ENCODE results near the gene PAK1.

PAK1 gene

DNA sequence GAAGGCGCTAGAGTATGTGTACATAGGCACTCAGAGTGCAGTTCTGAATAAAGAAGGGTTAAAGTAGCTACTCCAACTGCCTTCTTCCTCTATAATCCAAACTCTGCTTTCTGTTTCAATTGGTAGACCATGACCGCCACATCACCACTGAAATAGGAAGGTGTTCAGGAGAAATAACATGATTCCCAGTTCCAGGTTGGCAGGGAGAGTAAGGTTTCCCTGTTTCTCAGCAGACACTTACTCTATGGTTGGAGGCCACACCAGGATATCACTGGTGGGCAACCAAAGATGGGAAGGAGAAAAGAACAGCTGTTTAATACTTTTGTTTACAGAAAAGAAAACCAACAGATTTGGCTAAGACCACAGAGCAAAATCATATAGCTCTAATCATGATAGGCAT lies 37.9 kb downstream of the PAK1 start:
- DNase-seq: no peak

DNA sequence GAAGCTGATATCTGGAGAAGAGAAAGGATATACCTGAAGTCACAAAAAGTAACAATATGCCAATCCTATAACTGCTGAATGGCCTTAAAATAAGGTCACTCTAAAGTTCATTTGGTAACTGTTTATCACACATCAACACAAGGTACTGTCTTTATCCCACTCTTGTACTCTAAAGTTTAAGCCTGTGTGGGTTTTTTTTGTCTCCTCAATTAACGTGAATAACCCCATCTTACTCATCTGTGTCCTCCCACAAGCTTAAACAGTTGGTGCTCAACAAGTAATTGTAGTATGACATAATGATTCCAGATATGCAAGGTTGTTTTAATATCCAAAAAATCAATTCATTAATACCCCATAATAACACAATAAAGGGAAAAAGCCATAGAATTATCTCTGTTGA lies 42.1 kb downstream of the PAK1 start:
- no peak for DNase-seq

- no peak for DNase-seq
These were observed 45.3 kb downstream of the PAK1 start for GRCh38 chr11:77428598-77428997.

DNA sequence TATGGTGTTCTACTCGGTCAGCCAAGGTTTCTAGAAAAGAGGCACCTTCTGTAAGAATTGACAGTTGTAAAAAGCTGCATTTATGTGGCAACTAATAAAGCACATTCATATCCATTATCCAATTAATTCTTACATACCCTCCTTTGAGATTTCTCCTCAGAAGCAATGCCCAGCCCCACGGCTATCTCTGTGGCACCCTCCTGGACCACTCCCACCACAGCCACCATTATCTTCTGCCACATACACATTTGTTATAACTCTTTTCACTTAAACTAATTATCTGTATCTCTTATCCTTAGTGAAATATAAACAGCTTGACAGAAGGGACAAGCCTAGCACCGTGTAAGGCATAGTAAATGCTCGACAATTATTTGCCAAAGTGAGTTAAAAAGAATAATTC lies 48.5 kb downstream of the PAK1 start:
- DNase-seq: no peak

GRCh38 chr11:77424644-77425043 lies 49.2 kb downstream of the PAK1 start:
- DNase-seq: no peak

DNA sequence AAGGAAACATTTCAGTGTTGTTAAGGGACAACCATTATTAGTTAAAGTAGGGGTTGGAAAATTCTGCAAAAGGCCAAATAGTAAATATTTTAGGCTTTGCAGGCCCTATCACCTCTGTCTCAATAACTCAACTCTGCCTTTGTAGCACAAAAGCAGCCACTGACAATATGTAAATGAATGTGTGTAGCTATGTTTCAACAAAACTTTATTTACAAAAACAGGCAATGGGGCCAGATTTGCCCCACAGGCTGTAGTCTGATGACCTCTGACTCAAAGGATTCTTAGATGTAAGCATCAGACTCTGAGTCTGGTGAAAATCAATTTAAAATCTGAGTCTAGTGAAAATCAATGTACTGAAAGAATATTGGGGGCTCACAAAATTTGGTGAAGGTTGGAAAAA lies 50.3 kb downstream of the PAK1 start:
- DNase-seq: no peak

DNA sequence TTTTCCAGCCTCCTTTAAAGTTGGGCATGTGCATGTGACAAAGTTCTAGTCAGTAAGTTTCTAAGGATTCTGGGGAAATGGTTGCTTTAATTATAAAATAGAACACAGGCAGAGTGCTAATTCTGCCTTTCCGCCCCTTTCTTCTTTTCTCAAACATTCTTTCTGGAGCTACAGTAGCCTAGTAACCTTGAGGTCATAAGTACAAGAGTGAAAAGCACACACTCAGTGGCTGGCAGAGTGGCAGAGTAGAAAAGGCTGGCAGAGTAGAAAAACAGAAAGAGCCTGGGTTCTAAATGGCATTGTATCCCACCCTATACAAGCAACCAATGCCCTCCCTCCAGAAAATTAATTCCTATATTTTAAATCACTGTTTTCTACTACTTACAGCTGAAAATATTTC lies 51.2 kb downstream of the PAK1 start:
- DNase-seq: no peak

DNA sequence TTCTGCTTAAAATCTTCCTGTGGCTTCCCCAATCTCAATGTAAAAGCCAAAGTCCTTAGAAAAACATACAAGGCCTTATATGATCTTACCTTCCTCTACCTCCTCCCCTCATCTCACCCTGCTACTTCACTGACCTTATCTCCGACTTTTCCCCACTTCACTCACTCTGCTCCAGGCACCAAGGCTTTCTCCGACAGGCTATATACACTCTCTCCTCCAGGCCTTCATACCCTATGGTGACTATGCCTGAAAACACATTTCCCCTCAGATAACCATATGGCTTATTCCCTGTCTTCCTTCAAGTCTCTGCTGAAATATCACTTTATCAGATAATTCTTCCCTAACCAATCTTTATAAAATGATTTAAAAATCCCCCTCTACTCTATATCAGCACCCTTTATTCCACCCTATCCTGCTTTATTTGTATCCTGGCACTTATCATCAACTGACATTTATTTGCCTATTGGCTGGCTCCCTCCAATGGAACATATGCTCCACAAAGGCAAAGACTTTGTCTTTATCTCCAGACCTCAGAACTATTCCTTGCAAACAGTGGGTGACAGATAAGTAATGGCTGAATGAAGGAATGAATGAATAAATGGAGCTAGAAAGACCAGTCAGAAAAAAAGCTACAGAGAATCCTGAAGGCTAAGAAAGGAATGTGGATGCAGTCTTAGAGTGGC lies 52.7 kb downstream of the PAK1 start:
- no peak for DNase-seq

DNA sequence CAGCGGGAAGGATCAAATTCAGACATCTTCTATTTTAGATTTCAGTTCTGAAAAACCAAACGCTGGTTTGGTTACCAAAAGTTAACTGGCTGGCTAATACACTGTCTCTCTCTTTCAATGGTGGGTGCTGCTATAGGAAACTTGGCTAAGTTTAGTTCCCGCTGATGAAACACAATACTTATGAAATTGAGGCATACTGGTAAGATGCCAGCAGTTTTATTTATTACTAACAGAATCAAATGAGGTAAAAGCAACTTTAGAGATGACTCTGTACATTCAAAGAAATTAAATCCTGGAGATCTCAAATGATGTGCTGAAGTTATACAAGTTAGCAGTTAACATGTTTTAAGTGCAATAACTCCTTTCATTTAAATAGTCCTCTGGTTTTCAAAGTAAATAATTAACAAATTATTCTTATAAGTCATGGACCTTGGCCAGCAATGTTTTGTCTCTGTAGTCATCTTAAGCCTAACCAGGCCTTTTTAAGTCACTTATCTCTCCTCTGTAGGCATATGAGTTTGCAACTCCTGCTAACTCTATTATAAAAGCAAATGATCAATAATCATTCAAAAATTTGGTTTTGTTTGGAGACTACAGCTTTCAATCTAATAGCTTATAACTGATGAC lies 54.8 kb downstream of the PAK1 start:
- no peak for DNase-seq

GRCh38 chr11:77418155-77418970 lies 55.5 kb downstream of the PAK1 start:
- DNase-seq: no peak

DNA sequence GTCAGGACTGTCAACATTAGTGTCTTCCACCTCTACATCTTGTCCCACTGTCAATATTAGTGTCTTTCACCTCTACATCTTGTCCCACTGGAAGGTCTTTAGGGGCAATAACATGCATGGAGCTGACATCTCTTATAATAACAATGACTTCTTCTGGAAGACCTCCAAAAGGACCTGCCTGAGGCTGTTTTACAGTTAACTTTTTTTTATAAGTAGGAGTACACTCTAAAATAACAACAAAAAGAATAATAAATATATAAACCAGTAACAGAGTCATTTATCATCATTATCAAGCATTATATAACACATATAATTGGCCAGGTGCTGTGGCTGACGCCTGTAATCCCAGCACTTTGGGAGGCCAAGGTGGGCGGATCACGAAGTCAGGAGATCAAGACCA lies 57.5 kb downstream of the PAK1 start:
- no peak for DNase-seq

- DNase-seq: no peak
These were observed 59.9 kb downstream of the PAK1 start for GRCh38 chr11:77413850-77414460.

GRCh38 chr11:77412814-77413213 lies 61.1 kb downstream of the PAK1 start:
- no peak for DNase-seq

DNA sequence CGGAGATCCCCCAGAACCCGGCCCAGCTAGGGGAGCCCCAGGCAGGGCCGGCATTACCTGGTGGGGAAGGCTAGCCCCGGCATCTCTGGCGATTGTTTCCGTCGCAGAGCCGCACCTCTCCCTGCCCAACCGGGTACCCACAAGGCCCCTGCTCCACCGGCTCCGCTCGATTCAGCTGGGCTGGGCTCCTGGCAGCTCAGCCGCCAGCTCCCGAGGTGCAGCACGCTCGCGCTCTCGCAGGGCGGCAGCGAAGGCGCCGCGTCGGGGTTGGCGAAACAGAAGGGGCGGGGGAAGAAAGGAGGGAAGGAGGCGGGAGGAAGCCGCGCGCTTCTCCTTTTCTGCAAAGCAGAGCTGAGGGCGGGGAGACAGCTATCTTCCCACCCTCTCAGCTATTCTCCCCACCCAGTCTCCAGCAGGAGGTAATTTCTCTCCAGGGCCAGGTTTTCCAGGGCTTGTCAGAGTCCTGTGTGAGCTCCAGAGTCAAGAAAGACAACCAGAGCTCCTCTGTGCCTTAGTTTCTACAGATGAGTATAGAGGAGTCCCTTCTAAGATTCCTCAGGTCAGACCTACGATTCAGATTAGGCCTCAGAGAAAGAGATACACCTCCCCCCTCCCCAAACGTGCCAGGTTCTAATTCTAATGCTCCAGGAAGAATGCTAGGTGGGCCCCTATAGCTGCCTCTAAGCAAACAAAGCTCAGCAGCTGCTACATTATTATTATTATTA lies 62.0 kb downstream of the PAK1 start:
- DNase-seq: peak; percentile 68 to 73

GRCh38 chr11:77411137-77411707 lies 62.7 kb downstream of the PAK1 start:
- DNase-seq: peak; percentile 5 to 7

DNA sequence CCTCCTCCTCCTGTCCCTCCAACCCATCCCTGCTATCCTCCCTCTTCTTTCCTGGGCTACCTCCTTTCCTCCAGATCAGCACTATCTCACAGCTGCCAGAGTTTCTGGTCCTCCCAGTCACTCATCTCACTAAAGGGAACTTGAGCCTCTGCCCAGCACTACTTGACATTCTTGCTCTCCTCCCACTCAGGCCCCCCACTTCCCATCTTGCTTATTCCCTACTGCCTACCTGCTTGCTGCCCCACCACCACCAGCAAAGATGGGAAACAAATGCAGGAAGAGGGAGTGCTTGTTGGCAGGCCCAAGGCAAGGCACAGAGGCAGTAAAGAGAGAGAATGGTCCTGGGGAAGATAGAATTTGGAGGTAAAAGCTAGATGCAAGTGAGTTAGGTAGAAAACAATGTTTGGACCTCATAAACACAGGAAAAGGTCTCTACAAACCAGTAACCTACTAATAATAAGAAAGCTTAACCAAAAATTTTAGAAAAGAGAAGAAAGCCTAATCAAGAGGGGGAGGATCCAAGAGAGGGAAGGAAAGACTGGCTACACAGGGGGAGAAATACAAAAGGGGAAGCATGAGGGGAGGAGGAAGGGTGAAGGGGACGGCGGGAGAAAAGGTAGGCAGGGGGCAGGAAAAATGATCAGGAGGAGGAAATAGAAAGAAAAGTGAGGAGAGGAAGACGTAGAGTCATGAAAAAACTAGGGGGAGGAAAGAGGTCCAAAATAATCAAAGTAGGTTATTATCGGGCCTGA lies 63.6 kb downstream of the PAK1 start:
- DNase-seq: no peak

DNA sequence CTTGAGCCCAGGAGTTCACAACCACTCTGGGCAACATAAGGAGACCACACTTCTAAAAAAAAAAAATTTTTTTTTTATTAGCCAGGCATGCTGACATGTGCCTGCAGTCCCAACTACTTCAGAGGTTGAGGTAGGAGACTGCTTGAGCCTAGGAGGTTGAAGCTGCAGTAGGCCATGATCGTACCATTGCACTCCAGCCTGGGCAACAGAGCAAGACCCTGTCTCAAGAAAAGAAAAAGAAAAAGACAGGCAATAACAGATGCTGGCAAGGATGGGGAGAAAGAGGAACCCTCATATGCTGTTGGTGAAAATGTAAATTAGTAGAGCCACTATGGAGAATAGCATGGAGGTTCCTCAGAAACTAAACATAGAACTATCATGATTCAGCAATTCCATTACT lies 64.8 kb downstream of the PAK1 start:
- DNase-seq: no peak

DNA sequence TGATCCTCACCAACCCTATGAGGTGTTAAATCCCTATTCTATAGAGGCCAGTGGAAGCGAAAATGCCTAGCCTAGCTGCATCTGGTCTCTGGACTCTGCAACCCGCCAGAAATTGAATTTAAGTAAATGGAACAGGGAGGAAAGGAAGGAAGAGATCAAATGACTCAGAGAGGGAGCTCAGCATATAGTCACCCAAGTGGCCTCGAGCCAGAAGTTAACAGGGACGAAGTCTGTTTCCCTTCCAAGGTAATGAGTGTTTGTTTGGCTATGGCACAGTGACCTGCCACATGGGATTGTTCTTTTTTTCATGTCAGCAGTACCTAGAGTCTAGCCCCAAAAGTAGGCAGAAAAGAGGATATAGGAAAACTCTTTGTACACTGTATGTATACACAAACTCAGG lies 66.3 kb downstream of the PAK1 start:
- DNase-seq: no peak

- DNase-seq: no peak
These were observed 67.5 kb downstream of the PAK1 start for GRCh38 chr11:77406396-77406795.

DNA sequence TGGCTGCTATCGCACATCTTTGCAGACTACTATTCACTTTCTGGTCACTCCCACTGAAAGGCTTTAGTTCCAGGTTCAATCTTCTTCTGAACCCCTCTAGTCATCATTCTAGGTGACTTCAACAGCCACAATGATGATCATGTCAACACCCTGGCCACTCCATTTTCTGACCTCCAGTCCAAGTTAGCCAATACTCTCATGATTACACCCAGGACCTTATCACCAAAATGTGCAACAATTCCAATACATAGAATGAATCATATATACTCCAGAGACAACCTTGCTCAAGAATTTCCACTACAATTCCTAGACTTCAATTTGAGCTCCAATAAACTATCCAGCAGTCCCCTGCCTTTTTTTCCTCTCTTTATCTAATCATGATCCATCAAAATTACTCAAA lies 70.7 kb downstream of the PAK1 start:
- DNase-seq: no peak

DNA sequence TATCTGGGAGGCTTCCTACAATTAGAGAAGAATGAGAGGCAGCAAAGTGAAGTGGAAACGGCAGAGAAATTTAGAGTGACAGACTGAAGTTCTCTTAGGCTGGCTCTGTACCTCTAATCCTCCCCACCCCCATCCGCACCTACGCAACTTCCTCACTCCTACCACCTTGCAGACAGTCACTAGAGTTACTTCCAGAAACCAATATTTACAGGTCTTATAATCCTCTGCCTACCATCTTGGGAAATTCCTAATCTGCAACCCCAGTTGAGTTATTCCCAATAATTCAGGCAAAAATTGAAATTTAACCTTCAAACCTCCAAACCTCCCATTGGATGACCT lies 71.7 kb downstream of the PAK1 start:
- no peak for DNase-seq

All from activated CD4-positive, alpha-beta T cell treated with anti-CD3 and anti-CD28 coated beads for 4 hours (primary cell).